ENCODE measurements around the gene WDR36.

The WDR36 gene

GRCh38 chr5:111106320-111106948, 14.3 kb downstream of the WDR36 start:
- no peak for DNase-seq

GRCh38 chr5:111107371-111107770, 15.2 kb downstream of the WDR36 start:
- no peak for DNase-seq

- no peak for DNase-seq
Measured at GRCh38 chr5:111111956-111112355, 19.8 kb downstream of the WDR36 start.

- DNase-seq, result no peak
Measured at GRCh38 chr5:111113678-111114077, 21.5 kb downstream of the WDR36 start.

GRCh38 chr5:111115229-111115628, 23.1 kb downstream of the WDR36 start:
- DNase-seq, result no peak

GRCh38 chr5:111116550-111116949, 24.4 kb downstream of the WDR36 start:
- DNase-seq, result no peak

GRCh38 chr5:111117136-111117535, 25.0 kb downstream of the WDR36 start:
- DNase-seq, result no peak

GRCh38 chr5:111119221-111119620, 27.1 kb downstream of the WDR36 start:
- no peak for DNase-seq

- DNase-seq, result no peak
Measured at GRCh38 chr5:111119856-111120255, 27.7 kb downstream of the WDR36 start.

- DNase-seq, result no peak
Measured at GRCh38 chr5:111120911-111121310, 28.8 kb downstream of the WDR36 start.

GRCh38 chr5:111121926-111122325, 29.8 kb downstream of the WDR36 start:
- DNase-seq, result no peak

- no peak for DNase-seq
Measured at GRCh38 chr5:111122398-111122797, 30.2 kb downstream of the WDR36 start.

- DNase-seq, result no peak
Measured at GRCh38 chr5:111124793-111125192, 32.6 kb downstream of the WDR36 start.

GRCh38 chr5:111126896-111127295, 34.7 kb downstream of the WDR36 start:
- no peak for DNase-seq

GRCh38 chr5:111127453-111128195, 35.5 kb downstream of the WDR36 start:
- DNase-seq, result no peak

GRCh38 chr5:111129938-111130337, 37.8 kb downstream of the WDR36 start:
- DNase-seq, result no peak

- DNase-seq, result no peak
Measured at GRCh38 chr5:111131356-111131755, 39.2 kb downstream of the WDR36 start.

- DNase-seq, result no peak
Measured at GRCh38 chr5:111132076-111132475, 39.9 kb downstream of the WDR36 start.

GRCh38 chr5:111132731-111133435, 40.7 kb downstream of the WDR36 start:
- DNase-seq, result no peak

GRCh38 chr5:111133436-111133751, 41.2 kb downstream of the WDR36 start:
- DNase-seq, result no peak

GRCh38 chr5:111134087-111134486, 41.9 kb downstream of the WDR36 start:
- DNase-seq, result no peak

GRCh38 chr5:111134864-111135263, 42.7 kb downstream of the WDR36 start:
- no peak for DNase-seq

- DNase-seq, result no peak
Measured at GRCh38 chr5:111135363-111135762, 43.2 kb downstream of the WDR36 start.

GRCh38 chr5:111135946-111136345, 43.8 kb downstream of the WDR36 start:
- DNase-seq, result no peak
